HepG2 (cell line): ENCODE data around the gene SPTBN4. TPM values are rescaled to one million over a fixed set of nuclear protein-coding genes. Genes with fewer than 3 reads are reported as not detected.

Experiments
- ATAC-seq: fragments of 200-7000 bp; cut with Tn5 transposase; 3 replicates; pipeline ENCODE4 v1.9.1; 2020; ENCODE audit warnings: mild to moderate bottlenecking, moderate library complexity
- BruUV-seq: library from RNA; stranded (reverse); fragments of 400-500 nt; replicated peaks from 2 replicates; lab custom pipeline; 2021; lab: Mats Ljungman, UMichigan
- CTCF ChIA-PET: fragments of 300-600 bp; formaldehyde crosslinking; extraction: SDS; loops from one replicate; lab custom pipeline; 2021; ENCODE audit warnings: low total read pairs, inconsistent platforms, low intra/inter-chr PET ratio; lab: Yijun Ruan, JAX
- POLR2A ChIA-PET: fragments of 350-600 bp; sonication (Branson Sonifier 250); formaldehyde crosslinking; loops from one replicate; lab custom pipeline; 2020; ENCODE audit warnings: antibody characterized with exemption, inconsistent platforms; lab: Yijun Ruan, JAX
- DNase-seq: peaks from one replicate; pipeline ENCODE4 v3.0.0-alpha.2; 2015; ENCODE audit warnings: low spot score
- FAIRE-seq: peaks from 3 replicates; lab custom pipeline; 2011; peaks lifted over from hg19 to GRCh38; lab: Jason Lieb, UNC
- H2AFZ ChIP-seq: one replicate; pipeline ENCODE4 v1.6.1; 2011; ENCODE audit warnings: low read length, inconsistent platforms
- H3K27ac ChIP-seq: fragments of 300-600 bp; 3 replicates; pipeline ENCODE4 v1.8.0; 2011; ENCODE audit warnings: mixed run types, mild to moderate bottlenecking, mixed read lengths, low read length, inconsistent platforms; ENCODE audit not compliant: insufficient read depth; ENCODE audit errors: extremely low read length
- H3K27me3 ChIP-seq, 2 experiments: fragments of 200-600 bp in 1 of 2; 2 replicates in 1 of 2; 3 replicates in 1 of 2; pipeline versions ENCODE4 v1.6.0 to v1.8.0; 2011; ENCODE audit warnings: low read length in 2 of 2, mild to moderate bottlenecking in 2 of 2, moderate library complexity in 2 of 2, inconsistent platforms in 1 of 2; ENCODE audit not compliant: insufficient read depth in 2 of 2, control insufficient read depth in 1 of 2
- H3K36me3 ChIP-seq, 2 experiments: fragments of 200-600 bp in 1 of 2; replicated peaks in 1 of 2; 2 replicates in 1 of 2; 3 replicates in 1 of 2; pipeline versions ENCODE4 v1.5.1 to v1.8.0; 2011; ENCODE audit warnings: low read length in 2 of 2, inconsistent platforms in 1 of 2; ENCODE audit not compliant: insufficient read depth in 2 of 2, control insufficient read depth in 1 of 2
- H3K4me1 ChIP-seq: 2 replicates; pipeline ENCODE4 v1.5.1; 2012; ENCODE audit warnings: low read length, inconsistent platforms; ENCODE audit not compliant: insufficient read depth
- H3K4me2 ChIP-seq: 2 replicates; pipeline ENCODE4 v1.6.0; 2011; ENCODE audit warnings: low read depth, low read length, inconsistent platforms
- H3K4me3 ChIP-seq, 3 experiments: fragments of 200-600 bp in 1 of 3; sonication (generic), shearing (Covaris generic) in 1 of 3; replicated peaks in 1 of 3; 2 replicates each; pipeline ENCODE4 v1.5.1; 2011 to 2016; ENCODE audit warnings: low read length in 3 of 3, inconsistent platforms in 2 of 3, low read depth in 2 of 3, mild to moderate bottlenecking in 2 of 3, control low read depth in 1 of 3, mixed read lengths in 1 of 3; ENCODE audit not compliant: insufficient read depth in 1 of 3
- H3K79me2 ChIP-seq: one replicate; pipeline ENCODE4 v1.6.1; 2011; ENCODE audit warnings: low read length, inconsistent platforms; ENCODE audit not compliant: insufficient read depth
- H3K9ac ChIP-seq: 2 replicates; pipeline ENCODE4 v1.6.0; 2011; ENCODE audit warnings: mild to moderate bottlenecking, low read depth, low read length, inconsistent platforms; ENCODE audit not compliant: insufficient read depth
- H3K9me3 ChIP-seq: 2 replicates; pipeline ENCODE4 v1.5.1; 2012; ENCODE audit warnings: mild to moderate bottlenecking, low read length
- H4K20me1 ChIP-seq: 2 replicates; pipeline ENCODE4 v1.6.0; 2011; ENCODE audit warnings: inconsistent platforms, mild to moderate bottlenecking, low read length, moderate library complexity; ENCODE audit not compliant: insufficient read depth
- AGO2 ChIP-seq: fragments of 200-400 bp; formaldehyde crosslinking; optimal IDR thresholded peaks from 2 replicates; pipeline ENCODE3; 2017; ENCODE audit warnings: mild to moderate bottlenecking, low read depth, low read length, moderate library complexity
- BHLHE40 ChIP-seq: IDR thresholded peaks from 2 replicates; pipeline ENCODE4 v1.6.1; 2011; ENCODE audit warnings: low read length, improper control_type of control experiment
- FOSL2 ChIP-seq: sonication (generic); formaldehyde crosslinking; IDR thresholded peaks from 2 replicates; pipeline ENCODE4 v1.4.0; 2020; ENCODE audit warnings: missing genetic modification reagents
- JUNB ChIP-seq: sonication (generic); formaldehyde crosslinking; IDR thresholded peaks from 2 replicates; pipeline ENCODE4 v1.8.0; 2022; ENCODE audit warnings: missing genetic modification reagents, mild to moderate bottlenecking, borderline replicate concordance
- KAT7 ChIP-seq: IDR thresholded peaks from 2 replicates; pipeline ENCODE4 v1.6.1; 2018; ENCODE audit warnings: borderline replicate concordance, missing compliant biosample characterization
- ONECUT2 ChIP-seq: sonication (generic); formaldehyde crosslinking; IDR thresholded peaks from 2 replicates; pipeline ENCODE4 v1.4.0; 2020; ENCODE audit warnings: missing genetic modification reagents
- PCBP2 ChIP-seq: fragments of 200-400 bp; formaldehyde crosslinking; optimal IDR thresholded peaks from 2 replicates; pipeline ENCODE3; 2018; ENCODE audit warnings: low read length, low read depth; ENCODE audit not compliant: poor library complexity, severe bottlenecking
- PHF20 ChIP-seq: sonication (generic); formaldehyde crosslinking; IDR thresholded peaks from 2 replicates; pipeline ENCODE4 v1.5.0; 2020; ENCODE audit warnings: mild to moderate bottlenecking, missing genetic modification reagents
- RBAK ChIP-seq: sonication (generic); formaldehyde crosslinking; IDR thresholded peaks from 2 replicates; pipeline ENCODE4 v1.5.1; 2020; ENCODE audit warnings: mild to moderate bottlenecking, missing genetic modification reagents
- ZBTB3 ChIP-seq: sonication (generic); formaldehyde crosslinking; IDR thresholded peaks from 2 replicates; pipeline ENCODE4 v1.4.0; 2020; ENCODE audit warnings: low read depth, mild to moderate bottlenecking, moderate library complexity, missing genetic modification reagents, borderline replicate concordance
- ZFX ChIP-seq: sonication (generic); formaldehyde crosslinking; IDR thresholded peaks from 2 replicates; pipeline ENCODE4 v1.4.0; 2020; ENCODE audit warnings: mild to moderate bottlenecking, low read depth, missing genetic modification reagents, moderate library complexity
- ZMYM2 ChIP-seq: sonication (generic); formaldehyde crosslinking; IDR thresholded peaks from 2 replicates; pipeline ENCODE4 v1.8.0; 2022; ENCODE audit warnings: mild to moderate bottlenecking, missing genetic modification reagents
- ZNF724P ChIP-seq: sonication (generic); formaldehyde crosslinking; IDR thresholded peaks from 2 replicates; pipeline ENCODE4 v1.8.0; 2022; ENCODE audit warnings: missing genetic modification reagents, borderline replicate concordance
- WGBS: methylation state at CpG from one replicate; pipeline ENCODE4 v1.1.6; 2017; ENCODE audit warnings: low lambda C conversion rate; 5-methylcytosine and 5-hydroxymethylcytosine counted together
- in situ Hi-C: cut with HindIII; loops from 2 replicates; pipeline ENCODE4 v1.10.0; 2017; ENCODE audit warnings: low pct_unique_long_range_greater_than_20kb; ENCODE audit not compliant: extremely low pct_ligation_motif_present
- intact Hi-C: fragments of 100-400 bp; cut with micrococcal nuclease; formaldehyde crosslinking; loops from one replicate; pipeline ENCODE4 v1.10.0; 2022; ENCODE audit not compliant: unreplicated experiment
- polyA plus RNA-seq, 8 experiments: library from polyadenylated mRNA; depleted of rRNA in 3 of 8; stranded (reverse) in 7 of 8; unstranded in 1 of 8; fragments of >200 nt; fragmentation: Illumina TruSeq in 4 of 8; extraction: Trizol in 4 of 8; gene quantifications; 2 replicates each; pipeline versions ENCODE4 v1.2.1 to v1.2.3, GENCODE V29; 2011 to 2016; ENCODE audit warnings: low read depth in 4 of 8, missing spikeins in 1 of 8, mixed read lengths in 1 of 8; ENCODE audit not compliant: insufficient read depth in 1 of 8
- total RNA-seq, 5 experiments: library from RNA; depleted of rRNA; stranded (reverse); fragments of >200 nt; fragmentation: Illumina TruSeq; extraction: Trizol; gene quantifications; 2 replicates each; pipeline ENCODE4 v1.2.3, GENCODE V29; 2016; ENCODE audit warnings: low read depth in 1 of 5
- TF ChIP-seq, protein P1 (sequence below): sonication (generic); formaldehyde crosslinking; IDR thresholded peaks from 2 replicates; pipeline ENCODE4 v1.4.0; 2020; ENCODE audit warnings: missing genetic modification reagents, borderline replicate concordance
- TF ChIP-seq, protein P2 (sequence below): sonication (generic); formaldehyde crosslinking; IDR thresholded peaks from 2 replicates; pipeline ENCODE4 v1.8.0; 2022; ENCODE audit warnings: mild to moderate bottlenecking, missing genetic modification reagents
- TF ChIP-seq, protein P3 (sequence below): sonication (generic); formaldehyde crosslinking; IDR thresholded peaks from 2 replicates; pipeline ENCODE4; 2020; ENCODE audit warnings: missing genetic modification reagents, mild to moderate bottlenecking, borderline replicate concordance

The SPTBN4 gene
- total and polyA plus RNA-seq, 2 of the 13 experiments (the other 11 are each of a cell fraction or from before 2014, with no cell fraction given), result 0.11 TPM

DNA sequence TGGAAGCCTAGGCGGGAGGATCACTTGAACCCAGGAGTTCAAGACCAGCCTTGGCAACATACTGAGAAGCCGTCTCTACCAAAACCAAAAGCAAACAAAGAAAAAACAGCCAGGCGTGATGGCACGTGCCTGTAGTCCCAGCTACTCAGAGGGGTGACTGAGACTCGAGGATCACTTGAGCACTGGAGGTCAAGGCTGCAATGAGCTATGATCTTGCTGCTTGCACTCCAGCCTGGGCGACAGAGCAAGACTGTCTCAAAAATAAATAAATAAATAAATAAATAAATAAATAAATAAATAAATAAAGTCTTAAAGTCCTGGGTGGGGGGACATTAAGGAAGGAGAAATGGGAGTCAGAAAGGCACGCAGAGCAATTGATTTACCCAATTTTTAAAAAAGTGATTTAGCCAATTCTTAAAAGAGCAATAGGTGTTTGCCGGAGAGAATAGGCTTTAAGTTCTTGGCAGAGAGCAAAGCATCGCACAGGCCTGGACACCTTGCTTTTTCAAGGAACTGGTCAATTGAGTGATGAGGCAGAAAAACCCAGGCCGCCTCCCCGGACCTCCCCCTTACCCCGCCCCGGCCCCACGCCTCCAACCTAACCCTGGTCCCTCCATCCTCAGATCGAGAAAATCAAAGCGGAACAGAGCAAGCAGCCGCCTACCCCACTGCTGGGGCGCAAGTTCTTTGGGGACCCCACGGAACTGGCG, 100.4 kb downstream of the SPTBN4 start:
- no peaks in the 10 kb centered on the region for H4K20me1 ChIP-seq
- in situ Hi-C loops (no loop called here), intact Hi-C loops (no loop called here)
- H3K79me2 ChIP-seq, result no peaks in the 10 kb centered on the region
- H3K4me1 ChIP-seq, result peaks cover 11% of the 10 kb centered on the region
- no peak for DNase-seq
- ChIA-PET POLR2A (no interaction called here), CTCF (no interaction called here)
- TF ChIP-seq, protein P1, sequence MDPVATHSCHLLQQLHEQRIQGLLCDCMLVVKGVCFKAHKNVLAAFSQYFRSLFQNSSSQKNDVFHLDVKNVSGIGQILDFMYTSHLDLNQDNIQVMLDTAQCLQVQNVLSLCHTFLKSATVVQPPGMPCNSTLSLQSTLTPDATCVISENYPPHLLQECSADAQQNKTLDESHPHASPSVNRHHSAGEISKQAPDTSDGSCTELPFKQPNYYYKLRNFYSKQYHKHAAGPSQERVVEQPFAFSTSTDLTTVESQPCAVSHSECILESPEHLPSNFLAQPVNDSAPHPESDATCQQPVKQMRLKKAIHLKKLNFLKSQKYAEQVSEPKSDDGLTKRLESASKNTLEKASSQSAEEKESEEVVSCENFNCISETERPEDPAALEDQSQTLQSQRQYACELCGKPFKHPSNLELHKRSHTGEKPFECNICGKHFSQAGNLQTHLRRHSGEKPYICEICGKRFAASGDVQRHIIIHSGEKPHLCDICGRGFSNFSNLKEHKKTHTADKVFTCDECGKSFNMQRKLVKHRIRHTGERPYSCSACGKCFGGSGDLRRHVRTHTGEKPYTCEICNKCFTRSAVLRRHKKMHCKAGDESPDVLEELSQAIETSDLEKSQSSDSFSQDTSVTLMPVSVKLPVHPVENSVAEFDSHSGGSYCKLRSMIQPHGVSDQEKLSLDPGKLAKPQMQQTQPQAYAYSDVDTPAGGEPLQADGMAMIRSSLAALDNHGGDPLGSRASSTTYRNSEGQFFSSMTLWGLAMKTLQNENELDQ (CRISPR knock-in tag), result no peak
- no peak for TF ChIP-seq ZBTB3
- no peak for TF ChIP-seq ZNF724P (CRISPR knock-in tag)
- TF ChIP-seq, protein P2, sequence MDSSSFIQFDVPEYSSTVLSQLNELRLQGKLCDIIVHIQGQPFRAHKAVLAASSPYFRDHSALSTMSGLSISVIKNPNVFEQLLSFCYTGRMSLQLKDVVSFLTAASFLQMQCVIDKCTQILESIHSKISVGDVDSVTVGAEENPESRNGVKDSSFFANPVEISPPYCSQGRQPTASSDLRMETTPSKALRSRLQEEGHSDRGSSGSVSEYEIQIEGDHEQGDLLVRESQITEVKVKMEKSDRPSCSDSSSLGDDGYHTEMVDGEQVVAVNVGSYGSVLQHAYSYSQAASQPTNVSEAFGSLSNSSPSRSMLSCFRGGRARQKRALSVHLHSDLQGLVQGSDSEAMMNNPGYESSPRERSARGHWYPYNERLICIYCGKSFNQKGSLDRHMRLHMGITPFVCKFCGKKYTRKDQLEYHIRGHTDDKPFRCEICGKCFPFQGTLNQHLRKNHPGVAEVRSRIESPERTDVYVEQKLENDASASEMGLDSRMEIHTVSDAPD (CRISPR knock-in tag), result no peak
- TF ChIP-seq ZFX (CRISPR knock-in tag), result no peak
- no peak for TF ChIP-seq PHF20 (CRISPR knock-in tag)
- no peak for TF ChIP-seq RBAK
- no peak for TF ChIP-seq ONECUT2 (CRISPR knock-in tag)
- TF ChIP-seq FOSL2, result no peak
- TF ChIP-seq JUNB, result no peak
- no peak for TF ChIP-seq KAT7 (CRISPR knock-in tag)
- TF ChIP-seq, protein P3, sequence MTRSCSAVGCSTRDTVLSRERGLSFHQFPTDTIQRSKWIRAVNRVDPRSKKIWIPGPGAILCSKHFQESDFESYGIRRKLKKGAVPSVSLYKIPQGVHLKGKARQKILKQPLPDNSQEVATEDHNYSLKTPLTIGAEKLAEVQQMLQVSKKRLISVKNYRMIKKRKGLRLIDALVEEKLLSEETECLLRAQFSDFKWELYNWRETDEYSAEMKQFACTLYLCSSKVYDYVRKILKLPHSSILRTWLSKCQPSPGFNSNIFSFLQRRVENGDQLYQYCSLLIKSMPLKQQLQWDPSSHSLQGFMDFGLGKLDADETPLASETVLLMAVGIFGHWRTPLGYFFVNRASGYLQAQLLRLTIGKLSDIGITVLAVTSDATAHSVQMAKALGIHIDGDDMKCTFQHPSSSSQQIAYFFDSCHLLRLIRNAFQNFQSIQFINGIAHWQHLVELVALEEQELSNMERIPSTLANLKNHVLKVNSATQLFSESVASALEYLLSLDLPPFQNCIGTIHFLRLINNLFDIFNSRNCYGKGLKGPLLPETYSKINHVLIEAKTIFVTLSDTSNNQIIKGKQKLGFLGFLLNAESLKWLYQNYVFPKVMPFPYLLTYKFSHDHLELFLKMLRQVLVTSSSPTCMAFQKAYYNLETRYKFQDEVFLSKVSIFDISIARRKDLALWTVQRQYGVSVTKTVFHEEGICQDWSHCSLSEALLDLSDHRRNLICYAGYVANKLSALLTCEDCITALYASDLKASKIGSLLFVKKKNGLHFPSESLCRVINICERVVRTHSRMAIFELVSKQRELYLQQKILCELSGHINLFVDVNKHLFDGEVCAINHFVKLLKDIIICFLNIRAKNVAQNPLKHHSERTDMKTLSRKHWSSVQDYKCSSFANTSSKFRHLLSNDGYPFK (CRISPR knock-in tag), result no peak
- TF ChIP-seq BHLHE40, result no peak
- no peak for TF ChIP-seq AGO2
- no peak for TF ChIP-seq PCBP2
- TF ChIP-seq ZMYM2, result no peak
- no peaks in the 10 kb centered on the region for H3K9me3 ChIP-seq
- no peak for FAIRE-seq
- peak overlapping the region in 1 of 3 experiments; percentile 23; a peak in 1 of 6 replicates for H3K4me3 ChIP-seq
- no peak overlapping the region for H2AFZ ChIP-seq
- H3K4me2 ChIP-seq, result peak overlapping the region; percentile 27; the same call in 1 of the 2 replicates
- H3K9ac ChIP-seq, result no peak overlapping the region
- H3K36me3 ChIP-seq, result no peaks in the 10 kb centered on the region
- ATAC-seq, result no peak
- WGBS, result 20% methylated on average over 12 of the region's 20 CpGs
- no TSS peak for BruUV-seq
- peaks cover 10 to 46% of the 10 kb centered on the region in 2 experiments for H3K27me3 ChIP-seq
- no peak overlapping the region for H3K27ac ChIP-seq
